Measurements from ENCODE around the gene ZNF746.

- no peak for TF ChIP-seq POLR2AphosphoS5 (IDR thresholded peaks at IDR 0.05; ENCODE audit: borderline replicate concordance, low read depth, low read length)
- TF ChIP-seq EZH2 (IDR thresholded peaks at IDR 0.05), result no peak
- no peak for TF ChIP-seq FOXP2 (optimal IDR thresholded peaks at IDR 0.05; ENCODE audit: control extremely low read depth, extremely low read length, insufficient read depth)
These were observed 22.2 kb downstream of the ZNF746 start for GRCh38 chr7:149475121-149476045.
